WTC11 (cell line): ENCODE measurements around the gene EPHB6. TPM values are rescaled to one million over a fixed set of nuclear protein-coding genes. Genes with fewer than 3 reads are reported as not detected.

Experiments
- ATAC-seq: fragments of 200-7000 bp; cut with Tn5 transposase; 2 replicates; pipeline ENCODE4 v1.10.0; 2021; ENCODE audit warnings: mild to moderate bottlenecking, moderate library complexity
- CTCF ChIA-PET: fragments of 300-600 bp; sonication (Branson Sonifier 250); formaldehyde crosslinking; loops from one replicate; lab custom pipeline; 2021; ENCODE audit warnings: antibody characterized with exemption; lab: Charles Lee
- POLR2A ChIA-PET: fragments of 350-600 bp; sonication (Branson Sonifier 250); formaldehyde crosslinking; loops from one replicate; lab custom pipeline; 2021; ENCODE audit warnings: antibody characterized with exemption; lab: Charles Lee
- DNase-seq: peaks from one replicate; pipeline ENCODE4 v3.0.0; 2021; ENCODE audit warnings: low spot score
- H3K27ac Mint-ChIP-seq: 2 replicates; pipeline ENCODE4 v1.8.0; 2021; ENCODE audit warnings: mixed read lengths
- H3K27me3 Mint-ChIP-seq: 2 replicates; pipeline ENCODE4 v1.8.0; 2021; ENCODE audit warnings: low read depth, mild to moderate bottlenecking, moderate library complexity, mixed read lengths
- H3K36me3 Mint-ChIP-seq: 2 replicates; pipeline ENCODE4 v1.8.0; 2021; ENCODE audit warnings: mixed read lengths
- H3K4me1 Mint-ChIP-seq: 2 replicates; pipeline ENCODE4 v1.8.0; 2022; ENCODE audit warnings: mixed read lengths
- H3K4me3 Mint-ChIP-seq: 2 replicates; pipeline ENCODE4 v1.8.0; 2021; ENCODE audit warnings: mild to moderate bottlenecking, moderate library complexity, mixed read lengths
- H3K9me3 Mint-ChIP-seq: 2 replicates; pipeline ENCODE4 v1.8.0; 2021; ENCODE audit warnings: mixed read lengths
- AFF4 ChIP-seq: sonication (generic); formaldehyde crosslinking; IDR thresholded peaks from 2 replicates; pipeline ENCODE4 v1.8.1; 2023; ENCODE audit warnings: mild to moderate bottlenecking, missing genetic modification reagents, borderline replicate concordance
- CDX4 ChIP-seq: fragments of 250-450 bp; sonication (Bioruptor Pico); IDR thresholded peaks from 2 replicates; pipeline ENCODE4 v1.9.0; 2021; ENCODE audit warnings: moderate library complexity, mild to moderate bottlenecking, inconsistent platforms, borderline replicate concordance
- E2F1 ChIP-seq: sonication (generic); formaldehyde crosslinking; IDR thresholded peaks from 2 replicates; pipeline ENCODE4 v1.8.0; 2022; ENCODE audit warnings: mild to moderate bottlenecking, missing genetic modification reagents
- FOXJ3 ChIP-seq: sonication (generic); formaldehyde crosslinking; IDR thresholded peaks from 2 replicates; pipeline ENCODE4 v1.9.0; 2021; ENCODE audit warnings: missing genetic modification reagents, mild to moderate bottlenecking, borderline replicate concordance
- FOXK1 ChIP-seq: sonication (generic); formaldehyde crosslinking; IDR thresholded peaks from 2 replicates; pipeline ENCODE4 v1.8.0; 2022; ENCODE audit warnings: mild to moderate bottlenecking, moderate library complexity, missing genetic modification reagents
- GABPB1 ChIP-seq: sonication (generic); formaldehyde crosslinking; IDR thresholded peaks from 2 replicates; pipeline ENCODE4 v1.8.1; 2023; ENCODE audit warnings: mild to moderate bottlenecking, missing genetic modification reagents
- JAZF1 ChIP-seq: fragments of 250-450 bp; sonication (Bioruptor Pico); IDR thresholded peaks from 2 replicates; pipeline ENCODE4 v1.9.0; 2021; ENCODE audit warnings: moderate library complexity, mild to moderate bottlenecking, inconsistent platforms
- MXD4 ChIP-seq: fragments of 250-450 bp; sonication (Bioruptor Pico); IDR thresholded peaks from 2 replicates; pipeline ENCODE4 v1.8.0; 2021; ENCODE audit warnings: mild to moderate bottlenecking, moderate library complexity, borderline replicate concordance
- PRDM15 ChIP-seq: sonication (generic); formaldehyde crosslinking; IDR thresholded peaks from 2 replicates; pipeline ENCODE4 v1.8.0; 2022; ENCODE audit warnings: missing genetic modification reagents
- PREB ChIP-seq: sonication (generic); formaldehyde crosslinking; IDR thresholded peaks from 2 replicates; pipeline ENCODE4 v1.8.1; 2022; ENCODE audit warnings: mild to moderate bottlenecking, missing genetic modification reagents, moderate library complexity, borderline replicate concordance
- RORB ChIP-seq: fragments of 250-450 bp; sonication (Bioruptor Pico); IDR thresholded peaks from 2 replicates; pipeline ENCODE4 v1.9.0; 2021; ENCODE audit warnings: mild to moderate bottlenecking
- SP1 ChIP-seq: sonication (generic); formaldehyde crosslinking; conservative IDR thresholded peaks from 2 replicates; pipeline ENCODE4 v1.8.1; 2022; ENCODE audit warnings: missing genetic modification reagents
- TP53 ChIP-seq: sonication (generic); formaldehyde crosslinking; IDR thresholded peaks from 2 replicates; pipeline ENCODE4 v1.8.1; 2023; ENCODE audit warnings: mild to moderate bottlenecking, missing genetic modification reagents
- ZBTB43 ChIP-seq: sonication (generic); formaldehyde crosslinking; IDR thresholded peaks from 2 replicates; pipeline ENCODE4 v1.8.1; 2023; ENCODE audit warnings: mild to moderate bottlenecking, missing genetic modification reagents
- ZNF219 ChIP-seq: sonication (generic); formaldehyde crosslinking; IDR thresholded peaks from 2 replicates; pipeline ENCODE4 v1.8.0; 2023; ENCODE audit warnings: missing genetic modification reagents, mild to moderate bottlenecking, borderline replicate concordance
- ZNF263 ChIP-seq: sonication (generic); formaldehyde crosslinking; IDR thresholded peaks from 2 replicates; pipeline ENCODE4 v1.8.1; 2022; ENCODE audit warnings: low read depth, mild to moderate bottlenecking, moderate library complexity, missing genetic modification reagents
- ZNF281 ChIP-seq: sonication (generic); formaldehyde crosslinking; IDR thresholded peaks from 2 replicates; pipeline ENCODE4 v1.8.0; 2023; ENCODE audit warnings: mild to moderate bottlenecking, missing genetic modification reagents
- ZNF425 ChIP-seq: fragments of 250-450 bp; sonication (Bioruptor Pico); conservative IDR thresholded peaks from 2 replicates; pipeline ENCODE4 v1.9.0; 2021; ENCODE audit warnings: mild to moderate bottlenecking
- ZNF512 ChIP-seq: sonication (generic); formaldehyde crosslinking; IDR thresholded peaks from 2 replicates; pipeline ENCODE4 v1.8.1; 2022; ENCODE audit warnings: missing genetic modification reagents, borderline replicate concordance
- total RNA-seq: library from RNA; stranded (reverse); gene quantifications from 3 replicates; pipeline ENCODE4 v1.2.3, GENCODE V29; 2021

The EPHB6 gene
- total RNA-seq, 1 experiment from 2014 or later = 15.1 TPM

- H3K9me3 Mint-ChIP-seq = peaks cover 51% of the 10 kb centered on the region
- H3K4me3 Mint-ChIP-seq = no peak overlapping the region
- peaks cover 34% of the 10 kb centered on the region for H3K36me3 Mint-ChIP-seq
- 0 out of 2 replicates have a peak, but pooled peaks cover 5% of the 10 kb centered on the region for H3K4me1 Mint-ChIP-seq
- POLR2A ChIA-PET = no interaction called here
- DNase-seq (no peak), ATAC-seq (no peak)
- H3K27ac Mint-ChIP-seq = no peak overlapping the region
- H3K27me3 Mint-ChIP-seq = peaks cover 10% of the 10 kb centered on the region
- TF ChIP-seq SP1 (CRISPR knock-in tag) = no peak
- no peak for TF ChIP-seq E2F1
- TF ChIP-seq ZBTB43 (CRISPR knock-in tag) = no peak
- no peak for TF ChIP-seq CDX4 (CRISPR knock-in tag)
- no peak for TF ChIP-seq FOXJ3
- TF ChIP-seq FOXK1 (CRISPR knock-in tag) = no peak
- TF ChIP-seq ZNF425 (CRISPR knock-in tag) = no peak
- TF ChIP-seq RORB = no peak
- no peak for TF ChIP-seq ZNF512 (CRISPR knock-in tag)
- TF ChIP-seq MXD4 (CRISPR knock-in tag) = no peak
- TF ChIP-seq JAZF1 (CRISPR knock-in tag) = no peak
- no peak for TF ChIP-seq ZNF281 (CRISPR knock-in tag)
- TF ChIP-seq ZNF219 = no peak
- no peak for TF ChIP-seq AFF4 (CRISPR knock-in tag)
- no peak for TF ChIP-seq GABPB1 (CRISPR knock-in tag)
- no peak for TF ChIP-seq PREB (CRISPR knock-in tag)
- TF ChIP-seq PRDM15 (CRISPR knock-in tag) = no peak
- TF ChIP-seq TP53 (CRISPR knock-in tag) = no peak
- no peak for TF ChIP-seq ZNF263 (CRISPR knock-in tag)
- CTCF ChIA-PET = no interaction called here
Measured at GRCh38 chr7:142905759-142906158, 50.9 kb downstream of the EPHB6 start.
